ENCODE measurements around the gene RTN4R.
"Not testable (repeated sequence)": the region's sequence is repeated elsewhere in the genome, so short reads cannot be mapped to it uniquely, and the experiment has no call there.

RTN4R gene

DNA sequence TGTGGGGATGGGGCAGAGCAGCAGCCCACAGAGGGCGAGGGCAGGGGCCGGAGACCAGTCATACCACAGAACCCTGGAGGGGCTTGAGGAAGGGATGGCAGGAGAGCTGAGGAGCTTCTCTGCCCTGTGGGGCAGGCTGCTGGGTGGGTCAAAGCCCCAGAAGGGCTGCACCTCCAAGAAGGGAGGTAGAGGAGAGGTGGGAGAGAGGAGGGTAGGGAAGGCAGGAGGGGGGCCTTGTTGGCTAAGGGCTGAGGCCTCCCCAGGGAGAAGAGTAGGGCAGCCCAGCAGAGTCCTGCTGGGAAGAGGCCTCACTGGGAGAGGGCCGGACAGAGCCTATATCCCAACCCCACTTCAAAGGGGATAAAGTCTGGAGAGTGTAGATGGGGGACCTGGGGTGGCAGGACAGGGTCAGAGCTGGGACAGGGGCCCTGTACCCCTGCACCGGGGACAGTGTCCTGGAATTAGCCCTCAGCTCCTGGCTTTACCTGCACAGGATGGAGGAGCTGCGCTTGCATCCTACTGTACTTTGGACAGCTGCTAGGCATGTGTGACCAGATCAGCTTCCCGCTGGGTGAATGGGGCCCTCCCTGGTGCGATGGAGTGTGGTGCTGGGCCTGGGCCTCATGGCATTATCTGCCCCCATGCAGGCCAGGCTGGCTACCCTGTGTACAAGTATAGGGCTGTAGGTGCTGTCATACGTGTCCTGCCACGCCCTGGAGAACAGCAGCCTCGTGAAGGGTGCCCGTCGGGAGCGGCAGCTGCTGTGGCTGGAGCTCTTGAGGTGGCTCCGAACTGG lies 44.5 kb upstream of the RTN4R start:
- H3K27me3 ChIP-seq (ENCODE audit: control insufficient read depth, insufficient read depth, low read length, poor library complexity, severe bottlenecking) = no peaks in the 10 kb centered on the region
- WGBS, 2 experiments = 91 to 93% methylated on average over 14 of the region's 14 CpGs
- H3K36me3 ChIP-seq (ENCODE audit: control insufficient read depth, insufficient read depth, low read length) = no peaks in the 10 kb centered on the region
- no peaks in the 10 kb centered on the region for H3K9me3 ChIP-seq (ENCODE audit: control insufficient read depth, low read length)
- H3K4me3 ChIP-seq (ENCODE audit: insufficient read depth, low read depth, low read length) = no peak overlapping the region
- H3K4me1 ChIP-seq (ENCODE audit: control insufficient read depth, insufficient read depth, low read length) = no peaks in the 10 kb centered on the region
- H3K27ac ChIP-seq (ENCODE audit: insufficient read depth, low read depth, low read length, poor library complexity, severe bottlenecking) = no peak overlapping the region

DNA sequence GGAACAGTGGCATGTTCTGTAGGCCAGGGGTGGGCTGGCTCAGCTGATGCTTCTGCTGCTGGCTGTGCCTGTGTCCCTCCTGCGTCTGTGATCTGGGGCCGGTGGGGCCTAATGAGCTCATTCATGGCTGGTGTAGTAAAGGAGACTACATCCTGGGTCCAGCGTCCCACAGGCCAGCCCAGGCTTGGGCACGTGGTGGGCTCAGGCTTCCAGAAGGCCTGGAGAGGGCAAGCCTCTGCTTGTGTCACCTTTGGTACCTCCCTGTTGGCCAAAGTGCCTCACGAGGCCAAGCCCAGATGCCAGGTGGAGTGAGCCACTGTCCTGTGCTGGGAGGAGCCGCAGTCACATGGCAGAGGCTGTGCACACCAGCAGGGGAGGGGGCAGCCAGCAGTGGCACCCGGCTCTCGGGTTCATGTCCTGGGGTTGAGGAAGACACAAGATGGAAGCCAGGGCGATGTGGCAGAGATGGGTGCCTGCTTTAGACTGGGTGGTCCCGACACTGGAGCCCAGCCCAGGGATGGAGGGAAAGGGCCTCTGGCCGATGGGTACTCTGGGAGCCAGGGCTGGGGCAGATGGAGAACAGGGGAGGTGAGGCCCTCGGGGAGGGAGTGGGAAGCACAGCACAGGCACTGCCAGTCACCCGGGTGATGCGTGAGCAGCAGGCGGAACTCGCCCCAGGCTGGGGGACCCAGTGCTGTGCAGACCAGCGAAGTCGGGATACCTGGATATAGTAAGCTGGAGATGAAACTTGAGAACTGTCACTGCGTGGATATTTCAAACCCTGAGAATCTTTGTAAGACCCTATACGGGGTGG lies 43.3 kb upstream of the RTN4R start:
- 94 to 95% methylated on average over 16 of the region's 20 CpGs for WGBS, 2 experiments
- not testable (repeated sequence) for H3K9me3 ChIP-seq (ENCODE audit: control insufficient read depth, low read length); H3K27ac ChIP-seq (ENCODE audit: insufficient read depth, low read depth, low read length, poor library complexity, severe bottlenecking); H3K27me3 ChIP-seq (ENCODE audit: control insufficient read depth, insufficient read depth, low read length, poor library complexity, severe bottlenecking); H3K4me1 ChIP-seq (ENCODE audit: control insufficient read depth, insufficient read depth, low read length); H3K36me3 ChIP-seq (ENCODE audit: control insufficient read depth, insufficient read depth, low read length); H3K4me3 ChIP-seq (ENCODE audit: insufficient read depth, low read depth, low read length)

DNA sequence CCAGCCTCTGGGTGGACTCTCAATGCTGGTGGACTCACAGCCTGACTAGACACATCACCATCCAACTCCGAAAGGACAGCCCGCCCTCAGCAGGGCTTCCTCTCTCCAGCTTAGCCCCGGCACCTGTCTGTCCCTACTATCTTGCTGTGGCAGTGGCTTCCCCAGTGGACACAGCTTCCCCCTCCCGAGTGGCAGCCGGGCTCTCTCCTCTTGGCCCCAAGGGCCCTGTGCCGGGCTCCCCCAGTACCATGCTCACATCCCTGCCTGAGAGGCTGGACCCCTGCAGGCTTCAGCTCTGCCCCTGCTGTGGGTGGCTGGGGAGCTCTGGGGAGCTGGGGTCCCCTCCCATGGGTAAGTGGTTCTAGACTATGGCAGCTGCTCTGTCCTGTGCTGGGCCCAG lies 42.7 kb upstream of the RTN4R start:
- H3K4me1 ChIP-seq (ENCODE audit: control insufficient read depth, insufficient read depth, low read length); H3K9me3 ChIP-seq (ENCODE audit: control insufficient read depth, low read length); H3K27ac ChIP-seq (ENCODE audit: insufficient read depth, low read depth, low read length, poor library complexity, severe bottlenecking); H3K27me3 ChIP-seq (ENCODE audit: control insufficient read depth, insufficient read depth, low read length, poor library complexity, severe bottlenecking); H3K4me3 ChIP-seq (ENCODE audit: insufficient read depth, low read depth, low read length); H3K36me3 ChIP-seq (ENCODE audit: control insufficient read depth, insufficient read depth, low read length): not testable (repeated sequence)
- WGBS, 2 experiments = 87 to 95% methylated on average over 6 of the region's 6 CpGs

DNA sequence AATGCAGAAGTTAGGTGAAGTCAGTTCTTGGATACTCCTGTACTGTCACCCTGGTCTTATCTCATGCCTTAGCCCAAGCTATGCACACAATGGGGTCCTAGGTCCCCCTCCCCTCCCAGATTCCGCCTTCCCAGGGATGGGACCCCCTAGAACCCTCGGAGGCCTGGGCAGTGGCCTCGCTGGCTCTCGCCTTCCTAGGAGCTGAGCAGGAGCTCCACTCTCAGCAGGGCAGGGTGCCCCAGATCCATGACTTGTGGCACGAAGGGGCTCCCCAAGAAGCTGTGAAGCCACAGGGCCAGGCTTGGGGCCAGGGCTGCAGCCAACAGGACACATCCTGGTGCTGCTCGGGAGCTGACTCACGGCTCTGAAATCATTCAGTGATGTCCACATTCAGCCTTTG lies 42.1 kb upstream of the RTN4R start:
- H3K27ac ChIP-seq (ENCODE audit: insufficient read depth, low read depth, low read length, poor library complexity, severe bottlenecking); H3K36me3 ChIP-seq (ENCODE audit: control insufficient read depth, insufficient read depth, low read length); H3K4me1 ChIP-seq (ENCODE audit: control insufficient read depth, insufficient read depth, low read length); H3K9me3 ChIP-seq (ENCODE audit: control insufficient read depth, low read length); H3K4me3 ChIP-seq (ENCODE audit: insufficient read depth, low read depth, low read length); H3K27me3 ChIP-seq (ENCODE audit: control insufficient read depth, insufficient read depth, low read length, poor library complexity, severe bottlenecking): not testable (repeated sequence)
- WGBS, 2 experiments = 94% methylated on average over 5 of the region's 7 CpGs

DNA sequence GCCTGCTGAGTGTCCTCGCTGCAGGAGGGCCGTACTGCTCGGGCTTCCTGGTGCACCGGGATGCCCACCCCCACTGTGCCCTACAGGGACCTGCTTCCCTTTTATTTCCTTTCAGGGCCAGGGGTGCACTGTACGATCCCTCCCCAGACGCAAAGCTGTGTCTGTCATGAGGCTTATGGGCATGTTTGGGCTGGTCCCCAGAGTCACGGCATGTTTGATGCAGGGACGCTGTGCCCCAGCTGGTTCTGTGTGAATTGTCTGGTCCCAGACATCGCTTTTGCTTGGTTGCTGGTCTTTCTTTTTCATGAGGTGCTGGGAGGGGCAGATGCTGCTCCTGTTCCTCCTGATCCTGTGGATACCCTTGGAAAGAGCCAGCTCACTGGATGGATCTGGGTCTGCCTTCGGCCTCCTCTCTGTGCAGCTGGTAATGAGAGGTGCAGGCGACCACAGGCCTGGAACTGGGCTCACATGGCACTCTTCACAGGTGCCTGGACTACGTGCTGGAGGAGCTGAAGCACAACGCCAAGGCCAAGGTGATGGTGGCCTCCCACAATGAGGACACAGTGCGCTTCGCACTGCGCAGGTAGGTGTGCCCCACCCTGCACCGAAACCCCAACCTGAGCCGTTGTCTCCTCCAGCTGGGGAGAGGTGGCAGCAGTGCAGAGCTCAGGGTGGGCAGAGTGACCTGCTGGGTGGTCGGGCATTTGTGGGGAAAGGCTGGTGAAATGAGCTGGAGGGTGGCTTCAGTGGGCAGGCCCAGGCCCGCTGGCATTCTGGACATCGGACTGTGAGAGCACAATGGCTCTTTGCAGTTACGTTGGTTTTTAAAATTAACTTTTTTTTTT lies 40.9 kb upstream of the RTN4R start:
- not testable (repeated sequence) for H3K9me3 ChIP-seq (ENCODE audit: control insufficient read depth, low read length); H3K4me3 ChIP-seq (ENCODE audit: insufficient read depth, low read depth, low read length); H3K27me3 ChIP-seq (ENCODE audit: control insufficient read depth, insufficient read depth, low read length, poor library complexity, severe bottlenecking); H3K4me1 ChIP-seq (ENCODE audit: control insufficient read depth, insufficient read depth, low read length); H3K27ac ChIP-seq (ENCODE audit: insufficient read depth, low read depth, low read length, poor library complexity, severe bottlenecking); H3K36me3 ChIP-seq (ENCODE audit: control insufficient read depth, insufficient read depth, low read length)
- 92 to 95% methylated on average over 19 to 22 of the region's 22 CpGs for WGBS, 2 experiments

DNA sequence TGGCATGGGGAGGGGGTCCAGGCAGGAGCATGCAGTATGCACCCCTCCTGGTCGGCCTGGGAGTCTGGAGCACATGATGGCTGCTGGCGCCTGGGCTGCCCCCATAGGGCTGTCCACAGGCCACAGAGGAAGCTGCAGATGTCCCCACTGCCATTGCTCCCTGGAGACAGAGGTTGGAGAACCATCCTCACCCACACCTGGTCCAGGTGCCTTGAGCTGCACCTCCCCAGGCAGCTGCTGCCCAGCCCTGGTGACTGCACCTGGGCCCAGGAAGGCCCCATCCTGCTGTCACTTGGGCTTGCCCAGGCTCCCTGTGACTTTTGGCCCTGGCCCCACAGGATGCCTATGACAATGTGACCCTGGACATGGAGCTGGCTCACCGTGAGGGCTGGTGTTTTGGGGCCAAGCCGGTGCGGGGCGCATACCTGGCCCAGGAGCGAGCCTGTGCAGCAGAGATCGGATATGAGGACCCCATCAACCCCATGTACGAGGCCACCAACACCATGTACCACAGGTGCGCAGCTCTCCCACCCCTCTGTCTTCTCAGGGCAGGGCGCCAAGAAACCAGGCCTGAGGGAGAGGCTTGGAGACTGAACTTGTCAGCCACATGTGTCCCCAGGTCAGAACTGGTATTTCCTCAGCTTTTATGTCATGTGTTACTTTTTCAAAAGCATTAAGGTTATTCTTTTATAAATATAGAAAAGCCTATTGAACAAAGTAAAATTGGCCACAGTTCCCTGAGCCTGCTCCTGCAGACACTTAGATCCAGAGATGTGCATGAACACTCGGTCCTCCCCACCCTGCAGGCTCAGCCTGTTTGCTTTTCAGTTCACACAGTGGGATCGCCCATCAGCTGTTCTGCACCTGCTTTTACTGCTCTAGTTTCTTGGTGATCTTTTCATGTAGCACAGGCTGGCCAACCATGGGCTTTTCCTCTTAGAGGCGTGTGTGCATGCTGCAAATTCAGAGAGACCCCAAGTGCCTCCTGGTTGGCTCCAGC lies 39.6 kb upstream of the RTN4R start:
- not testable (repeated sequence) for H3K4me1 ChIP-seq (ENCODE audit: control insufficient read depth, insufficient read depth, low read length)
- WGBS, 2 experiments = 93% methylated on average over 10 to 12 of the region's 14 CpGs

DNA sequence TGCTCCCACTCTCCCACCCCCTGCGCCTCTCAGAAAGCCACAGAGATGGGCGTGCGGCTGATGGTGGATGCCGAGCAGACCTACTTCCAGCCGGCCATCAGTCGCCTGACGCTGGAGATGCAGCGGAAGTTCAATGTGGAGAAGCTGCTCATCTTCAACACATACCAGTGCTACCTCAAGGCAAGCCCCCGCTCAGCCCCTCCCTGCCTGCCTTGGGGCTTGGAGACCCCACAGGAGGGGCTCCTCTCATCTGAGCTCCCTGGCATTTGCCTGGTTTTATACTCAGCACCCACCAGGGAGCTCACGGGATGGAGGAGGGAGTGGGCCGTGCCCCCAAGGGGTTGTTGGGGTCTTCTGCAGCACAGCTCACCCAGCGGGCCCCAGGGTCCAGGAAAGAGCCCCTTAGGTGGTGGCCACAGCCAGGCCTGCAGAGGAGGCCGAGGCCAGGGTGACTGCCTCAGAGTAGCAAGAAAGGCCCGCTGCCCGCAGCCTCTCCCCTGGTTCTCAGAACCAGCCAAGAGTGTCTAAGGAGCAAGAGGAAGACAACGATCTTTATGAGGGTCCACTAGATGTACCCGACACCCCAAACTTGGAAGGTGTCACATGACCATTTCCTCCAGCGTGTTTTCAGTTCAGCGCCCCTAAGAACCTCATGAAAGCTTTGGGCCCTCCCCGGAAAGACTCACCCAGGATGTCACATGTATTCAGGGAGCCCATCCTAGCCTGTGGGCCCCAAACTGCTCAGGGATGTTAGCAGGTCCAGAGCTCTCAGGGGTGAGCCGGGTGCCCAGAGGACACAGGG lies 38.7 kb upstream of the RTN4R start:
- not testable (repeated sequence) for H3K36me3 ChIP-seq (ENCODE audit: control insufficient read depth, insufficient read depth, low read length); H3K27ac ChIP-seq (ENCODE audit: insufficient read depth, low read depth, low read length, poor library complexity, severe bottlenecking); H3K4me1 ChIP-seq (ENCODE audit: control insufficient read depth, insufficient read depth, low read length); H3K9me3 ChIP-seq (ENCODE audit: control insufficient read depth, low read length); H3K27me3 ChIP-seq (ENCODE audit: control insufficient read depth, insufficient read depth, low read length, poor library complexity, severe bottlenecking); H3K4me3 ChIP-seq (ENCODE audit: insufficient read depth, low read depth, low read length)
- WGBS, 2 experiments = 96% methylated on average over 19 of the region's 21 CpGs

More for the DNA sequence above, 39.6 kb upstream of the RTN4R start:
- H3K27me3 ChIP-seq (ENCODE audit: control insufficient read depth, insufficient read depth, low read length, poor library complexity, severe bottlenecking); H3K36me3 ChIP-seq (ENCODE audit: control insufficient read depth, insufficient read depth, low read length); H3K9me3 ChIP-seq (ENCODE audit: control insufficient read depth, low read length); H3K4me3 ChIP-seq (ENCODE audit: insufficient read depth, low read depth, low read length); H3K27ac ChIP-seq (ENCODE audit: insufficient read depth, low read depth, low read length, poor library complexity, severe bottlenecking): not testable (repeated sequence)

DNA sequence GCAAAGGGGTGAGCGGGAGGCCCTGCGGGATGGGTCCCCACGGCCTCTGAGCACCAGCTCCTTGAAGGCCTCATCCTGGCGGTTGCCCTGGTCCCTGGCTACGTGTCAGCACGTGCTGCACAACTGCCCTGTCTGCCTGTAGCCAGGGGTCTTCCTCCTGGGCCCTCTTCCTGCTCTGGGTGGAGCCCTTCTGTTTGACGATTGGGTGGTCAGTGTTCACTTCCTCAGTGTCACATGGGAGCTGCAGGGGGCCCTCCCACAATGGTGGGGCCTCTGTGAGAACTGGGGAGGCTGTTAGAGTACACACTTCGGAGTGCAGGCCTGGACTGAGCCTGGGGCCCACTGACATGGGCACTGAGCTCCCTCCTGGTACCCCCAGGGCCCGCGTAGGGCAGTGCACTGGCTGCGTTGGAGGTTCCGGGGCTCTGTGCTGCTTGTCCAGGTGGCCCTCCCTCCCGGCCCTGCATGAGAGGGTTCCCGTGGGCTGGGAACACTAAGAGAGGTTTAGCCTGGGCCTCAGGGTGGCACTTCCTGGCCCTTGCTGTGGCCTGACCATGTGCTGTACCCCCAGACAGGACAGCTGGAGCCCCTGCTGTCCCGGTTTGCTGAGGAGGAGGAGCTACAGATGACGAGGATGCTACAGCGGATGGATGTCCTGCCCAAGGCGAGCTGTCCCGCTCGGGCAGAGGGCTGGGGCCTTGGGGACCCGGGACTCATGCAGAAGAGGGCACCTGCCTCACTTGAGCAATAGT lies 38.0 kb upstream of the RTN4R start:
- 88 to 90% methylated on average over 21 of the region's 21 CpGs for WGBS, 2 experiments
- Histone ChIP-seq H3K27ac (ENCODE audit: insufficient read depth, low read depth, low read length, poor library complexity, severe bottlenecking) (no peak overlapping the region), H3K36me3 (ENCODE audit: control insufficient read depth, insufficient read depth, low read length) (no peaks in the 10 kb centered on the region), H3K4me1 (ENCODE audit: control insufficient read depth, insufficient read depth, low read length) (no peaks in the 10 kb centered on the region), H3K4me3 (ENCODE audit: insufficient read depth, low read depth, low read length) (no peak overlapping the region), H3K27me3 (ENCODE audit: control insufficient read depth, insufficient read depth, low read length, poor library complexity, severe bottlenecking) (peaks cover 16% of the 10 kb centered on the region), H3K9me3 (ENCODE audit: control insufficient read depth, low read length) (no peaks in the 10 kb centered on the region)
